ENCODE data around the gene TMIGD2. TPM values are rescaled to one million over a fixed set of nuclear protein-coding genes. Genes with fewer than 3 reads are reported as not detected.

Gene TMIGD2
- polyA plus RNA-seq, 3 donors: 0.26 TPM; not detected in 2

DNA sequence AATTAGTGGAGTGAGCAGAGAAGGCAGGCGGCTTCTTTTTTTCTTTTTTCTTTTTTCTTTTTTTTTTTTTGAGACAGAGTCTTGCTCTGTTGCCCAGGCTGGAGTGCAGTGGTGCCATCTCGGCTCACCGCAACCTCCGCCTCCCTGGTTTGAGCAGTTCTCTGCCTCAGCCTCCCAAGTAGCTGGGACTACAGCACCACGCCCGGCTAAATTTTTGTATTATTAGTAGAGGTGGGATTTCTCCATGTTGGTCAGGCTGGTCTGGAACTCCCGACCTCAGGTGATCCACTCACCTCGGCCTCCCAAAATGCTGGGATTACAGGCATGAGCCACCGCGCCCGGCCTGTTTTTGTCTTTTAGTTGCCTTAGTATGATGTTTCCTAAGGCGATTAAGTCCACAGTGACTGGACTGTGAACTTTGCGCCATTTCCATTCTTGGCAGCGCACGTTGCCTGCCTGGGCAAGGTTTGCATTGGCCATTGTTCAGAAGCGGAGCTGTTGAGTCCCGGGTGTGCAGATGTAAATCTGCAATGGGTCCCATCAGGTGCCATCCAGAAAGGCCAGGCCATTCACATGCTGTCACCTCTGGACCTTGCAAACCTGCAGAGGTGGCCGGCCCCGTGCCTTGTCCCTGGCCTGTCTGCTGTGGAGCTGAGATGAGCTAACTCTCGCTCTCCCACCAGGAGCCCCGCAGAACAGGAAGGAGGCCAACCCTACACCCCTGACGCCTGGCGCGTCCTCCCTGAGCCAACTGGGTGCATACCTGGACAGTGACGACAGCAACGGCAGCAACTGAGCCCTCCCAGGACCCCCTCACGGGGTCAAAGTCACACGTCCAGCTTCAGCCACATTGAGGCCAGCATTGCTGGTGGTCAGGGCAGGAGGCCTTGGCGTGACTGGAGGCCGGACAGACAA lies 34.0 kb downstream of the TMIGD2 start:
- TF ChIP-seq, protein P1, sequence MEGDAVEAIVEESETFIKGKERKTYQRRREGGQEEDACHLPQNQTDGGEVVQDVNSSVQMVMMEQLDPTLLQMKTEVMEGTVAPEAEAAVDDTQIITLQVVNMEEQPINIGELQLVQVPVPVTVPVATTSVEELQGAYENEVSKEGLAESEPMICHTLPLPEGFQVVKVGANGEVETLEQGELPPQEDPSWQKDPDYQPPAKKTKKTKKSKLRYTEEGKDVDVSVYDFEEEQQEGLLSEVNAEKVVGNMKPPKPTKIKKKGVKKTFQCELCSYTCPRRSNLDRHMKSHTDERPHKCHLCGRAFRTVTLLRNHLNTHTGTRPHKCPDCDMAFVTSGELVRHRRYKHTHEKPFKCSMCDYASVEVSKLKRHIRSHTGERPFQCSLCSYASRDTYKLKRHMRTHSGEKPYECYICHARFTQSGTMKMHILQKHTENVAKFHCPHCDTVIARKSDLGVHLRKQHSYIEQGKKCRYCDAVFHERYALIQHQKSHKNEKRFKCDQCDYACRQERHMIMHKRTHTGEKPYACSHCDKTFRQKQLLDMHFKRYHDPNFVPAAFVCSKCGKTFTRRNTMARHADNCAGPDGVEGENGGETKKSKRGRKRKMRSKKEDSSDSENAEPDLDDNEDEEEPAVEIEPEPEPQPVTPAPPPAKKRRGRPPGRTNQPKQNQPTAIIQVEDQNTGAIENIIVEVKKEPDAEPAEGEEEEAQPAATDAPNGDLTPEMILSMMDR (IDR thresholded peaks at IDR 0.05): peak; percentile 56
- Mint-ChIP-seq H3K4me1 (peaks cover 12% of the 10 kb centered on the region), H3K9me3 (peaks cover 0 to 4% (median 2%) of the 10 kb centered on the region in 7 donors), H3K27me3 (ENCODE audit: low read depth in 3 of 3) (peaks cover 0 to 3% (median 2%) of the 10 kb centered on the region in 3 donors), H3K4me3 (no peak overlapping the region), H3K36me3 (peaks cover 49 to 82% of the 10 kb centered on the region in 2 donors), H3K27ac (no peak overlapping the region)
- Histone ChIP-seq H3K79me2 (ENCODE audit: insufficient read depth, low read length) (no peaks in the 10 kb centered on the region), H3K4me1 (ENCODE audit: control insufficient read depth in 1 of 2, insufficient read depth in 2 of 2, low read length in 2 of 2) (peaks cover 9 to 10% of the 10 kb centered on the region in 2 donors), H4K20me1 (ENCODE audit: insufficient read depth, low read length) (peaks cover 9% of the 10 kb centered on the region), H3K36me3 (replicated peaks in 1 of 2; ENCODE audit: control insufficient read depth in 1 of 2, insufficient read depth in 2 of 2, low read length in 2 of 2) (peaks cover 37 to 67% of the 10 kb centered on the region in 2 donors), H3K9me3 (replicated peaks in 1 of 2; ENCODE audit: control insufficient read depth in 1 of 2, insufficient read depth in 1 of 2, low read length in 2 of 2) (no peaks in the 10 kb centered on the region), H2AFZ (ENCODE audit: insufficient read depth, low read depth, low read length, poor library complexity, severe bottlenecking) (no peak overlapping the region), H3K4me2 (replicated peaks; ENCODE audit: extremely low read depth, low read length, poor library complexity, severe bottlenecking) (no peak overlapping the region), H3K9ac (ENCODE audit: insufficient read depth, low read length, poor library complexity, severe bottlenecking) (no peak overlapping the region), H3K27me3 (ENCODE audit: control insufficient read depth in 2 of 2, insufficient read depth in 2 of 2, low read length in 2 of 2) (no peaks in the 10 kb centered on the region), H3K4me3 (replicated peaks in 1 of 3; ENCODE audit: low read depth in 2 of 3, low read length in 3 of 3) (no peak overlapping the region), H3K27ac (ENCODE audit: low read depth in 1 of 2, low read length in 2 of 2) (no peak overlapping the region)
- WGBS (ENCODE audit: insufficient coverage): 83% methylated on average over 24 of the region's 30 CpGs
- no peak for DNase-seq
- intact Hi-C loops (cut with micrococcal nuclease): loop anchor here (2.0 to 10.0 kb wide), 3 partner anchors 84 to 257 kb away; no protein-coding TSS in a partner anchor

DNA sequence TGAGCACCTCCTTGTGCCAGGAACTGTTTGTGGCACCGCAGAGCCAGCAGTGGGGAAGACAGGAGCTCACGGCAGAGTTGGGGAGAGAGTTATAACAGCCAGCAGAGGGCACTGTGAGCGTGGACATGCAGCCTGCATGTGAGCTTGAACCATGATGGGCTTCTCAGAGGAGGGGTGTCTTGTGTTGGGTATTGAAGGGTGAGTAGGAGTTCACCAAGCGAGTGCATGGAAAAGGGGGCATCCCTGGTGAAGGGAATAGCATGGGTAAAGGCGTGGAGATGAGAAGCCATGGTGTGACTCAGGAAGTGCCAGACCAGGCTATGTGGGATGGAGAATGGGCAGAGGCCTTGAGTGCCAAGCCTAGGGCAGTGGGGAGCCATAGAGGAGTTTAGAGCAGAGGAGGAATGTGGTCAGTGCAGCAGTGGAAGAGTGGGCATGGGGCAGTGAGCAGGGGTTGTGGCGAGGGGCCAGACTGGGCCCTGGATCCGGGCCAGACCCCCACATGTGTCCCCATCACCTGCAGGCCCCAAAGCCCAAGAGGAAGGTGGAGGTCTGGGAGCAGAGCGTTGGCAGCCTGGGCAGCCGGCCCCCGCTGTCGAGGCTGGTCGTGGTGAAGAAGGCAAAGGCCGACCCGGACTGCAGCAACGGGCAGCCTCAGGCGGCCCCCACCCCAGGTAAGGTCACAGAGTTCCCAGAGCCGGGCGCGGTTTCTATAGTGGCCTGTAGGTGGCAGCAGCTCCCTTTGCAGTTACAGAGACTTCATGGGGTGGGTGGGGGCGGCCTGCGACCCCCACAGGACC lies 34.9 kb downstream of the TMIGD2 start:
- TF ChIP-seq, protein P1 (IDR thresholded peaks at IDR 0.05): peak; percentile 89
- Mint-ChIP-seq H3K27ac (peak overlapping the region in 4 of 7 donors; percentile 50 to 60 (median 52)), H3K9me3 (peaks cover 0 to 4% (median 2%) of the 10 kb centered on the region in 7 donors), H3K4me1 (peaks cover 12% of the 10 kb centered on the region), H3K27me3 (ENCODE audit: low read depth in 3 of 3) (peaks cover 0 to 3% (median 2%) of the 10 kb centered on the region in 3 donors), H3K36me3 (peaks cover 55 to 88% of the 10 kb centered on the region in 2 donors), H3K4me3 (no peak overlapping the region)
- H3K79me2 ChIP-seq (ENCODE audit: insufficient read depth, low read length): no peaks in the 10 kb centered on the region
- peaks cover 44 to 76% of the 10 kb centered on the region in 2 donors for H3K36me3 ChIP-seq (replicated peaks in 1 of 2; ENCODE audit: control insufficient read depth in 1 of 2, insufficient read depth in 2 of 2, low read length in 2 of 2)
- H2AFZ ChIP-seq (ENCODE audit: insufficient read depth, low read depth, low read length, poor library complexity, severe bottlenecking): no peak overlapping the region
- H3K27ac ChIP-seq (ENCODE audit: low read depth in 1 of 2, low read length in 2 of 2): no peak overlapping the region
- no peaks in the 10 kb centered on the region for H3K9me3 ChIP-seq (replicated peaks in 1 of 2; ENCODE audit: control insufficient read depth in 1 of 2, insufficient read depth in 1 of 2, low read length in 2 of 2)
- H4K20me1 ChIP-seq (ENCODE audit: insufficient read depth, low read length): peaks cover 9% of the 10 kb centered on the region
- DNase-seq: peak; percentile 23 to 40 (median 36)
- WGBS (ENCODE audit: insufficient coverage): 59% methylated on average over 11 of the region's 21 CpGs
- peaks cover 9 to 10% of the 10 kb centered on the region in 2 donors for H3K4me1 ChIP-seq (ENCODE audit: control insufficient read depth in 1 of 2, insufficient read depth in 2 of 2, low read length in 2 of 2)
- no peaks in the 10 kb centered on the region for H3K27me3 ChIP-seq (ENCODE audit: control insufficient read depth in 2 of 2, insufficient read depth in 2 of 2, low read length in 2 of 2)
- intact Hi-C loops (cut with micrococcal nuclease): loop anchor here (2.0 to 10.0 kb wide), 3 partner anchors 85 to 258 kb away; no protein-coding TSS in a partner anchor
- no peak overlapping the region for H3K9ac ChIP-seq (ENCODE audit: insufficient read depth, low read length, poor library complexity, severe bottlenecking)
- H3K4me3 ChIP-seq (replicated peaks in 1 of 3; ENCODE audit: low read depth in 2 of 3, low read length in 3 of 3): no peak overlapping the region
- H3K4me2 ChIP-seq (replicated peaks; ENCODE audit: extremely low read depth, low read length, poor library complexity, severe bottlenecking): no peak overlapping the region

Measured in CD14-positive monocyte (primary cell).